Breast epithelium (tissue), 4 donors: Measurements from ENCODE around the gene NUB1. TPM values are rescaled to one million over a fixed set of nuclear protein-coding genes. Genes with fewer than 3 reads are reported as not detected.

Experiments used
- DNase-seq, 2 donors: peaks; one replicate each; pipeline ENCODE4 v3.0.0-alpha.2; 2019; ENCODE audit warnings: low spot score in 2 of 2
- H3K27ac ChIP-seq, 2 donors: fragments of 200-600 bp; sonication (generic) in 1 of 2; one replicate each; pipeline ENCODE4 v1.5.1; 2016 to 2019; ENCODE audit warnings: mild to moderate bottlenecking in 1 of 2
- H3K27me3 ChIP-seq, 2 donors: fragments of 200-600 bp; sonication (generic) in 1 of 2; one replicate each; pipeline versions ENCODE4 v1.5.1 to v1.6.0; 2017 to 2019; ENCODE audit warnings: control low read depth in 1 of 2, mild to moderate bottlenecking in 1 of 2
- H3K36me3 ChIP-seq: fragments of 200-600 bp; one replicate; pipeline ENCODE4 v1.5.1; 2019
- H3K4me1 ChIP-seq, 2 donors: fragments of 200-600 bp; sonication (generic); one replicate each; pipeline ENCODE4 v1.5.1; 2016 to 2019; ENCODE audit warnings: control low read depth in 1 of 2
- H3K4me3 ChIP-seq, 3 donors: fragments of 200-600 bp; sonication (generic); 1 replicate in 2 of 3; 2 replicates in 1 of 3; pipeline ENCODE4 v1.5.1; 2016 to 2019; ENCODE audit warnings: mild to moderate bottlenecking in 3 of 3, moderate library complexity in 2 of 3
- H3K9me3 ChIP-seq, 2 donors: fragments of 200-600 bp; sonication (generic) in 1 of 2; one replicate each; pipeline ENCODE4 v1.5.1; 2016 to 2019; ENCODE audit warnings: control low read depth in 1 of 2
- CTCF ChIP-seq, 3 donors: fragments of 450-650 bp; IDR thresholded peaks; one replicate each; pipeline ENCODE4 v1.5.1; 2016 to 2017; ENCODE audit warnings: antibody characterized with exemption in 3 of 3, mild to moderate bottlenecking in 3 of 3, moderate library complexity in 3 of 3
- POLR2A ChIP-seq: fragments of 450-650 bp; IDR thresholded peaks from one replicate; pipeline ENCODE4 v1.6.1; 2016; ENCODE audit warnings: antibody characterized with exemption, mild to moderate bottlenecking, moderate library complexity
- POLR2AphosphoS5 ChIP-seq, 3 donors: sonication (generic); formaldehyde crosslinking; IDR thresholded peaks; one replicate each; pipeline ENCODE4 v1.6.1; 2017; ENCODE audit warnings: antibody characterized with exemption in 3 of 3
- intact Hi-C: fragments of 100-400 bp; cut with DNase I; formaldehyde crosslinking; loops from one replicate; pipeline ENCODE4 v1.15.1; 2023; ENCODE audit warnings: low total_unique reads
- total RNA-seq, 3 donors: library from RNA; depleted of rRNA; stranded (reverse); fragments of >200 nt; gene quantifications; one replicate each; pipeline ENCODE4 v1.1.0, GENCODE V29; 2016

NUB1 gene
- total RNA-seq, 3 donors from 2014 or later: 61.9 to 71.7 (median 62.7) TPM

- Histone ChIP-seq H3K36me3 (no peaks in the 10 kb centered on the region), H3K27ac (peak overlapping the region in 1 of 2 donors; percentile 43), H3K4me3 (no peak overlapping the region), H3K27me3 (no peaks in the 10 kb centered on the region), H3K4me1 (no peaks in the 10 kb centered on the region), H3K9me3 (no peaks in the 10 kb centered on the region)
- no peak for DNase-seq
- intact Hi-C loops: loop anchor here (1.0 kb wide), 1 partner anchor 24 kb away; no protein-coding TSS in a partner anchor
- TF ChIP-seq POLR2A (no peak), POLR2AphosphoS5 (IDR thresholded peaks at IDR 0.05) (no peak), CTCF (IDR thresholded peaks at IDR 0.05) (no peak)
Observed at GRCh38 chr7:151378496-151379192, 37.0 kb downstream of the NUB1 start.

- H3K27me3 ChIP-seq: no peaks in the 10 kb centered on the region
- no peaks in the 10 kb centered on the region for H3K4me1 ChIP-seq
- intact Hi-C loops: loop anchor here (1.0 kb wide), 1 partner anchor 25 kb away; no protein-coding TSS in a partner anchor
- no peak overlapping the region for H3K4me3 ChIP-seq
- no peaks in the 10 kb centered on the region for H3K36me3 ChIP-seq
- H3K9me3 ChIP-seq: no peaks in the 10 kb centered on the region
- DNase-seq: no peak
- H3K27ac ChIP-seq: peak overlapping the region in 1 of 2 donors; percentile 43
- no peak for TF ChIP-seq POLR2AphosphoS5 (IDR thresholded peaks at IDR 0.05)
- no peak for TF ChIP-seq POLR2A
- no peak for TF ChIP-seq CTCF (IDR thresholded peaks at IDR 0.05)
Observed at GRCh38 chr7:151379193-151379520, 37.5 kb downstream of the NUB1 start.

GRCh38 chr7:151379534-151380198, 38.1 kb downstream of the NUB1 start:
- H3K4me3 ChIP-seq: no peak overlapping the region
- no peaks in the 10 kb centered on the region for H3K4me1 ChIP-seq
- TF ChIP-seq POLR2A: no peak
- no peak for TF ChIP-seq POLR2AphosphoS5 (IDR thresholded peaks at IDR 0.05)
- TF ChIP-seq CTCF (IDR thresholded peaks at IDR 0.05): no peak
- H3K27ac ChIP-seq: no peak overlapping the region
- no peaks in the 10 kb centered on the region for H3K9me3 ChIP-seq
- H3K27me3 ChIP-seq: no peaks in the 10 kb centered on the region
- no peak for DNase-seq
- intact Hi-C loops: loop anchor here (1.0 kb wide), 1 partner anchor 25 kb away; no protein-coding TSS in a partner anchor
- no peaks in the 10 kb centered on the region for H3K36me3 ChIP-seq

- Histone ChIP-seq H3K27me3 (no peaks in the 10 kb centered on the region), H3K36me3 (no peaks in the 10 kb centered on the region), H3K4me3 (no peak overlapping the region), H3K27ac (no peak overlapping the region), H3K4me1 (no peaks in the 10 kb centered on the region), H3K9me3 (no peaks in the 10 kb centered on the region)
- no peak for DNase-seq
- intact Hi-C loops: no loop called here
- TF ChIP-seq POLR2AphosphoS5 (IDR thresholded peaks at IDR 0.05): no peak
- TF ChIP-seq POLR2A: no peak
- no peak for TF ChIP-seq CTCF (IDR thresholded peaks at IDR 0.05)
Observed at GRCh38 chr7:151380199-151381097, 38.8 kb downstream of the NUB1 start.

GRCh38 chr7:151381098-151381347, 39.4 kb downstream of the NUB1 start:
- intact Hi-C loops: no loop called here
- H3K36me3 ChIP-seq: no peaks in the 10 kb centered on the region
- H3K9me3 ChIP-seq: no peaks in the 10 kb centered on the region
- no peaks in the 10 kb centered on the region for H3K27me3 ChIP-seq
- no peak overlapping the region for H3K27ac ChIP-seq
- H3K4me3 ChIP-seq: peak overlapping the region; percentile 12 to 47 (median 21)
- H3K4me1 ChIP-seq: no peaks in the 10 kb centered on the region
- TF ChIP-seq POLR2A (no peak), POLR2AphosphoS5 (IDR thresholded peaks at IDR 0.05) (no peak)
- DNase-seq: no peak
